HCT116 (cell line): ENCODE data around the gene IRF2BP2.

ENCODE experiments used
- CTCF ChIP-seq, 3 experiments: fragments of 200-600 bp in 1 of 3; sonication (generic) in 1 of 3; IDR thresholded peaks in 2 of 3; conservative IDR thresholded peaks in 1 of 3; 2 replicates each; pipeline ENCODE4 v1.5.1; 2012 to 2017; ENCODE audit warnings: low read depth in 2 of 3, low read length in 2 of 3, antibody characterized with exemption in 1 of 3, borderline replicate concordance in 1 of 3, control low read depth in 1 of 3, mild to moderate bottlenecking in 1 of 3, mixed read lengths in 1 of 3, mixed run types in 1 of 3, moderate library complexity in 1 of 3; ENCODE audit not compliant: insufficient read depth in 1 of 3
- EZH2 ChIP-seq: fragments of 200-600 bp; sonication (generic); IDR thresholded peaks from 2 replicates; pipeline ENCODE4 v1.6.1; 2017; ENCODE audit warnings: antibody characterized with exemption, mixed run types
- EZH2phosphoT487 ChIP-seq: fragments of 200-600 bp; IDR thresholded peaks from 2 replicates; pipeline ENCODE4 v1.6.1; 2018; ENCODE audit warnings: antibody characterized with exemption, borderline replicate concordance
- POLR2A ChIP-seq: IDR thresholded peaks from 2 replicates; pipeline ENCODE4 v1.7.0; 2011; ENCODE audit warnings: borderline replicate concordance; ENCODE audit not compliant: insufficient read depth, insufficient read length; ENCODE audit errors: extremely low read depth
- POLR2AphosphoS5 ChIP-seq: IDR thresholded peaks from 2 replicates; pipeline ENCODE4 v1.6.1; 2011; ENCODE audit warnings: mild to moderate bottlenecking, low read depth, low read length, moderate library complexity
- RAD21 ChIP-seq: IDR thresholded peaks from 2 replicates; pipeline ENCODE4 v1.6.1; 2012; ENCODE audit warnings: low read depth, mild to moderate bottlenecking
- YY1 ChIP-seq: IDR thresholded peaks from 2 replicates; pipeline ENCODE4 v1.6.1; 2011; ENCODE audit warnings: low read length, low read depth, moderate library complexity, mild to moderate bottlenecking; ENCODE audit not compliant: insufficient replicate concordance; ENCODE audit errors: extremely low read depth
- ZFX ChIP-seq: fragments of 450-650 bp; IDR thresholded peaks from 2 replicates; pipeline ENCODE4 v1.6.1; 2017
- ZNF274 ChIP-seq: fragments of 200-500 bp; sonication (Bioruptor generic); IDR thresholded peaks from 2 replicates; pipeline ENCODE4 v1.6.1; 2014; ENCODE audit warnings: mild to moderate bottlenecking, low read depth, low read length, inconsistent platforms
- TF ChIP-seq, protein P1 (sequence below): IDR thresholded peaks from 2 replicates; pipeline ENCODE4 v1.6.1; 2012; ENCODE audit warnings: low read depth

- TF ChIP-seq, protein P1, sequence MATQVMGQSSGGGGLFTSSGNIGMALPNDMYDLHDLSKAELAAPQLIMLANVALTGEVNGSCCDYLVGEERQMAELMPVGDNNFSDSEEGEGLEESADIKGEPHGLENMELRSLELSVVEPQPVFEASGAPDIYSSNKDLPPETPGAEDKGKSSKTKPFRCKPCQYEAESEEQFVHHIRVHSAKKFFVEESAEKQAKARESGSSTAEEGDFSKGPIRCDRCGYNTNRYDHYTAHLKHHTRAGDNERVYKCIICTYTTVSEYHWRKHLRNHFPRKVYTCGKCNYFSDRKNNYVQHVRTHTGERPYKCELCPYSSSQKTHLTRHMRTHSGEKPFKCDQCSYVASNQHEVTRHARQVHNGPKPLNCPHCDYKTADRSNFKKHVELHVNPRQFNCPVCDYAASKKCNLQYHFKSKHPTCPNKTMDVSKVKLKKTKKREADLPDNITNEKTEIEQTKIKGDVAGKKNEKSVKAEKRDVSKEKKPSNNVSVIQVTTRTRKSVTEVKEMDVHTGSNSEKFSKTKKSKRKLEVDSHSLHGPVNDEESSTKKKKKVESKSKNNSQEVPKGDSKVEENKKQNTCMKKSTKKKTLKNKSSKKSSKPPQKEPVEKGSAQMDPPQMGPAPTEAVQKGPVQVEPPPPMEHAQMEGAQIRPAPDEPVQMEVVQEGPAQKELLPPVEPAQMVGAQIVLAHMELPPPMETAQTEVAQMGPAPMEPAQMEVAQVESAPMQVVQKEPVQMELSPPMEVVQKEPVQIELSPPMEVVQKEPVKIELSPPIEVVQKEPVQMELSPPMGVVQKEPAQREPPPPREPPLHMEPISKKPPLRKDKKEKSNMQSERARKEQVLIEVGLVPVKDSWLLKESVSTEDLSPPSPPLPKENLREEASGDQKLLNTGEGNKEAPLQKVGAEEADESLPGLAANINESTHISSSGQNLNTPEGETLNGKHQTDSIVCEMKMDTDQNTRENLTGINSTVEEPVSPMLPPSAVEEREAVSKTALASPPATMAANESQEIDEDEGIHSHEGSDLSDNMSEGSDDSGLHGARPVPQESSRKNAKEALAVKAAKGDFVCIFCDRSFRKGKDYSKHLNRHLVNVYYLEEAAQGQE, result no peak
- no peak for TF ChIP-seq CTCF (IDR thresholded peaks at IDR 0.05 in 2 of 3, conservative IDR thresholded peaks at IDR 0.05 in 1 of 3; ENCODE audit: borderline replicate concordance in 1 of 3, insufficient read depth in 1 of 3, low read depth in 2 of 3, low read length in 2 of 3)
- TF ChIP-seq ZNF274, result no peak
- no peak for TF ChIP-seq POLR2AphosphoS5
- TF ChIP-seq EZH2, result no peak
- TF ChIP-seq POLR2A, result no peak
- no peak for TF ChIP-seq EZH2phosphoT487
- no peak for TF ChIP-seq YY1
- no peak for TF ChIP-seq RAD21
- no peak for TF ChIP-seq ZFX
Measured at GRCh38 chr1:234591131-234591530, 18.8 kb downstream of the IRF2BP2 start.
